GM21717 (cell line): ENCODE data around the gene MEGF6.

Source experiments
- ATAC-seq: cut with Tn5 transposase; IDR thresholded peaks from one replicate; pipeline ENCODE4 v1.9.1; 2021; ENCODE audit warnings: mild to moderate bottlenecking, moderate library complexity; ENCODE audit not compliant: unreplicated experiment

The MEGF6 gene

DNA sequence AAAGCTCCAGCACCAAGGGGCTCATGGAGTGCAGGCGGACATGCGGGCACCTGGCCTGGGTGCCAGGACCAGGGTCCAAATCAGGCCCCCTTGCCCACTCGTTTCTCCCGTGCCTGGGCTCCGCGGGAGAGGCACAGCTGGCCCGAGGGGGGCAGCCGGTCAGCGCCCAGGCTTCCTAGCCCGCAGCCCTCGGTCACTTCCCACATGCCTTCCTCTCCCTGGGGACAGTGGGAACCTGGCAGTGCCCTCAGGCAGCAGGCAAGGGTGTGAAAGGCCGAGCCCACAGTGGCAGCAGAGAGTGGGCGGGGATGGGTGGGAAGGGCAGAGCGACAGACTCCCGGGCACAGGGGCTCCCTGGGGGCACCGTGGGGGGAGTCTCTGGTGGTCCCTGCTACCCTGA, 69.8 kb downstream of the MEGF6 start:
- ATAC-seq = no peak

DNA sequence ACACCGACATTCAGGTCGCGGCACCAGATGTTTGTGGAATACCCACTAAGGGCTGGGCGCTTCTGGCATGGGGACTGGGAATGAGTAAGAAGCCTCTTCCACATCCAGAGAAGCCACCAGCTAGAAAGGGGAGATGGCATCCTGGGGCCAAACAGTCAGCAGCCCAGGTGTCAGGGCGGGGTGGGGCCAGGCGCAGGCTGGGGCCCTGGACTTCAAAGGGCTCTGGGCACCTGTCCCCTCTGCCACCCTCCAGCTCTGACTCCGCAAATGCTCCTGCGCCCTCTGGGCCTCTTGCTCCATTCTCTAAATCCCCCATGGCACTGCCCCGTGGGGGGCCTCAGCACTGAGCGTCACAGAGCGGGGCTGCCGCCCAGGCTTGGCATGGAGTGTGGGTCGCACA, 70.4 kb downstream of the MEGF6 start:
- ATAC-seq = no peak

DNA sequence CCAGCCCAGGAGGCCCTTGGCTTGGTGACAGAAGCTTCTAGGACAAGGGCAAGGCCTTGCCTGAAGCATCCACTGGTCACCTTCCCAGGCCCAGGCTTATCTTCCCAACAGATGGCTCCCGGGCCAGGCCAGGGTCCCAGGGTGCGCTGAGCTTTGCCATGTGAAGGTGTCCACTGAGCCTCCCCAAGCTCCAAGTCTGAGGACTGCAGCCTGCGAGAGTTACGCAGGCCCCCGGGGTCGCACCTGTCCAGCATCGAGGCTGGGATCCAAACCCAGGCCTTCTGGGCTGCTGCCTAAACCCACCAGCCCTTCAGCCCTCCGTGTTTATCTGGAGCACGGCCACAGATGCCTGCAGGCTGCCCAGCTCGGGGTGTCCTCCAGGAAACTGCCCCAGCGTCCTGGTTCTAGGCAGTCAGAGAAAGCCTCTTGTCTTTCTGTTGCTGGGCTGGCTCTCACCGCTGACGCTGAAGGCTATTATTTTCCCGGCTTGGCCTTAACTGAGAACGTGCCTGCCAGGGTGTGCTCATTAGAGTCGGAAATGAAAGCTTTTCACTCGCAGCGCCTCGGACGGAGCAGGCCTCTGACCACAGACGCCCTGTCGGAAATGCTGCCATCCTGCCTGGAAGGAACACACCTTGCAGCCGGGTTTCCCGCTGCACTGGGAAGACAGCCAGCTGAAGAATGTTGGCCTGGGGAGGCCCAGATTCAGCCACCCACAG, 71.4 kb downstream of the MEGF6 start:
- ATAC-seq = no peak

DNA sequence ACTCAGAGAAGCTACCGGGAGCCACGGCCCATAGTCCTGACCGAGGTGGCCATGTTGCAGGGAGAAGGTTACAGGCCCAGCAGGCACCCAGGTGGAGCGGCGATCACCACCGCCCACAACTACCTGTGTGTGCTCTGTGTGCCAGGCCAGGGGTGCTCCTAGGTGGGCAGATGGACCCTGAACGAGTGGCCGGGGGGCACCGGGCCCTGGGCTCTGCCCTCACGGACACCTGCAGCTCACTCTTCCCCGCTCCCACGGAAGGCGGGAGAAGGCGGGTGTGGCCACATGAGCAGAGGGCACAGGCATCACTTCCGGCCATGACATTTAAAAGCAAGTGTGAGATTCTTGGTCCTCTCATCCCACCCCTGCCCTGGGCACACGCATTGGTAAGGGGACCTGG, 73.9 kb downstream of the MEGF6 start:
- ATAC-seq = no peak

DNA sequence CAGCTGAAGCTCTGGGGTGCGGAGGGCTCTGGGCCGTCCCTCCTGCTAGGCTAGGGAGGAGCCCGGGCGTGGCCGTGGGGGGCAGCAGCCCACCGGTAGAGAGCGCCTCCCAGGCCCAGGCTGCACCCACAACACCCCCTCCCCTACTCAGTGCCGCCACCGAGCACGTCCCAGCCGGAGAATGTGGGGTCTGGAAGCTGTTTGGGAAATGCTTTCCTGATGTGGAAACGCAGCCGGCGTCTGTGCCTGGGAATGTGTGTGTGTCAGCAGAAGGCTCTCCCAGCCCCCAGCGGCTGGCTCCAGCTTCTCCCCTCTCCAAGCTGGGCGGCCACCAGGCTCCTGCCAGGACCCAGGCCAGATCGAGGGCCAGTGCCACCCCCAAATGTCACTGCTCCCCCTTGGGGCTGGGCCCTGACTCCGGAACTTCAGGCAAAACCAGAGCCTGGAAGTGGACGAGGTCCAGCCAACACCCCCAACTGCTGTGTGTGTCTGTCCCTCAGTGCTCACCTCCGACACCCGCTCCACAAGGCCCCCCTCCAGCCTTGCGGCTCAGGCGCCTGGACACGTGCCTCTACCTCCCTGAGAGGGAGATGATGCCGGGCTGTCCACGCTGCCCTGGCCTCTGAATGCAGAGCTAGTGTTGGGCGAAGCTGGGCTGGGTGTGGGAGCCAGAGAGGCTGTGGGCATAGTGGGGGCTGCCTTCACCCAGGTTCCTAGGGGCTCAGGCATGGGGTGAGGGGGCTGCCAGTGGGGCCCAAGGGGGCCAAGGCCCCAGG, 74.7 kb downstream of the MEGF6 start:
- no peak for ATAC-seq

DNA sequence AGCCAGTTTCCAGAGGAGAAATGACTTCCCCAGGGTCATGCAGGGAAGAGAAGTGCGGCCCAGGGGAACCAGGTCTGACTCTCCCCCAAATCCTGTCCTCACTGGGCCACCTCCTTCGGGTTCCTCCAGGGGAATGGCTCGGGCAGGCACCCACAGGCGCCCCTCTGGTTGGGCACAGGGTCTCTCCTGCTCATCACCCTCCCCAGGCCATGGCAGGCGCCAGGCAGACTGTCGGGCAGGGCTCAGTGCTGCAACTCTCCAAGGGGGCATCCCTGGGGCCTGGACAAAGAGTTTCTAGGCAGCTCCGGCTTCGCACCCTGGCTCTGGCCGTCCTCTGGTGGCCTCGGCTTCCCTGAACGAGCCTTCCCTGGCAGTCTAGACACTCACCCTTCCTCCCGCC, 75.6 kb downstream of the MEGF6 start:
- ATAC-seq = no peak

DNA sequence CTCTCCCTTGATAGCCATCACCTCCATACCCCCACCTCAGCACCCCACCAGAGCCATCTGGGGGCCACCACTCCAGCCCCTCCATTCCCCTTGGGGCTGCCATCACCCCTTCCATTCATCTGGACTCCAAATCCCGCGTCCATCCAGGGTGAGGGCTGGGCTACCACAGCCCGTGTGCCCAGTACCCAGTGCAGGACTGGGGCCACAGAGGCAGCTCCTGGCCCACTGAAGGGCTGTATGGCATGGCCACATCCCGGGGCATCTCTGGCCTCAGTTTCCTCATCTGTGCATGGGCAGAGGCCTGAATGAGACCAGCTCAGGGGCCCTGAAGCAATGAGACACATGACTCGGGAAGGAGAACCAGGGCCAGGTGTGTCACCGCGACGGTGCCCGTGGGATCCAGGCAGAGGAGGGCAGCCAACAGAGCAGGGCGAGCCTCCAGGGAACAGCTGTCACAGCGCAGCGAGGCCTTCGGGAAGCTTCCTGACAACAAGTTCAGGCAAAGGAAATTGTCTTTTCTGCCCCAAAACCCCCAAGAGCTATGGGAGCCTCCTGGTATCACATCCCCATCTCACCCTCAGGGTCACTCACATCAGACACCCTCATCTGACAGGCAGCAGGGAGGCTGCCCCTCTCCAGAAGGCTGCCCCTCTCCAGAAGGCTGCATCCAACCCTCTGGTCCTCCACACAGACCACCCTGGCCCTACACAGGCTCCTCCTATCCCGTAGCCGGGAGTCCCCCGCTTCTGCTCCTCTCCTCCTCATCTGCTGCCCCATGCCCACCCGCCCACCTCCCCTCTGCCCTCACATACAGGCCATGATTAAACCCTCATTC, 76.3 kb downstream of the MEGF6 start:
- no peak for ATAC-seq

DNA sequence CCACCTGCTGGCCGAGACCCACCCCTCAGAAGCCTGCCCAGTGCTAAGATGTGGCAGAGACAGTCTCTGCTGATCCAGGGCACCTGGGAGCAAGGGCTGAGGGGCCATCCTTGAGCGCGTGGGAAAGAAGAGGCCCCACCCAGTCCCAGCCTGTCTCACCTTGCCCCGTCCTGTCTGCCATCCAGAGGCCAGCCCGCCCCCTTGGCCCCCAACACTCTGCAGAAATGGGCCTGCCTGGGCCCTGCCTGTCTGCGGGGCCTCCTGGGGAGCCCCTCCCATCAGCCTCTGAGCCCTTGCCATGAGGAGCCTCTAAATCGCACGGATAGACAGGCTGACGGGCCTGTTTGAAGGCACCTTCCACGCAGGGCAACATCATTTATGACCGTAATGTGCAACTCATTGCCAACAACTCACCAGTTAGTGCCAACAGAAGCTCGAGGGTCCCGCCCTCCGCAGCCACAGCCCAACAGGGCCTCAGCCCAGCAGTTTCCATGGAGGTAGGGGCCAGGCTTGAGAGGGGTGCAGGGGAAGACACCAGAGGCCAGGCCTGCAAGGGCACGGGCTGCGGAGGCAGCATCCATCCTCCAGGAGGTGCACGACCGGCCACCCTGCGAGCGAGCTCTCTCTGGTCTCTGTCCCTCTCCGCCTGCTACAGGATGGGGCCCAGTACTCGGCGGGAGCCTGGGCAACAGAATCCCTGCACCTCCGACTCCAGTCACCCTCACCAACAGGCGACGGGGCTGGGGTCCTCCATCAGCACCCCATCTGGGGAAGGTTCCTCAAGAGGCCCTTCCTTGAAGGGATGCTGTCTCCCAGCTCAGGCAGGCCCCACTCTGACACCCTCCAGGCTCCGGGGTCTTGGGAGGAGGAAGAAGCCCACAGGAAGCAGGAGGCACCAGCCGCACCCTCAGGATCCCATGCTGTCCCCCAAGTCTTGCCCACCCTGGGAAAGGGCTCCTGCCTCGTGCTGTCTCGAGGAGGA, 78.0 kb downstream of the MEGF6 start:
- no peak for ATAC-seq

DNA sequence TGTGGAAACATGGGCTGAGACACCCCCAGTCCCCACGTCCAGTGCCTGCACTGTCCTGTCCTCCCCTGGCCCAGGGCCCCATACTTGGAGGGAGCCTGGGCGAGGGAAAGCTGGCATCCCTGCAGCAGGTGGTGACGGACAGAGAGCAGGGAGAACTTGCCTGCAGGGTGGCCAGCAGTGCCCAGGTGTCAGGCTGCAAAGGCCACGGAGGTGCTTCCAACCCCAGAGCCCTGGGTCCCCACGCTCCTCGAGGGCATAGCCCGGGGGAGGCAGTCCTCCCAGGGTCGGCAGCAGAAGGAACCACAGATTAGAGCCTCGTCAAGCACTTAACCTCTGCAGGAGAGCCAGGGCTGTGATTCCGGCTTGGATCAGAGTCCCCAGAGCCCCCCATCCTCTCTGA, 79.4 kb downstream of the MEGF6 start:
- ATAC-seq = no peak

DNA sequence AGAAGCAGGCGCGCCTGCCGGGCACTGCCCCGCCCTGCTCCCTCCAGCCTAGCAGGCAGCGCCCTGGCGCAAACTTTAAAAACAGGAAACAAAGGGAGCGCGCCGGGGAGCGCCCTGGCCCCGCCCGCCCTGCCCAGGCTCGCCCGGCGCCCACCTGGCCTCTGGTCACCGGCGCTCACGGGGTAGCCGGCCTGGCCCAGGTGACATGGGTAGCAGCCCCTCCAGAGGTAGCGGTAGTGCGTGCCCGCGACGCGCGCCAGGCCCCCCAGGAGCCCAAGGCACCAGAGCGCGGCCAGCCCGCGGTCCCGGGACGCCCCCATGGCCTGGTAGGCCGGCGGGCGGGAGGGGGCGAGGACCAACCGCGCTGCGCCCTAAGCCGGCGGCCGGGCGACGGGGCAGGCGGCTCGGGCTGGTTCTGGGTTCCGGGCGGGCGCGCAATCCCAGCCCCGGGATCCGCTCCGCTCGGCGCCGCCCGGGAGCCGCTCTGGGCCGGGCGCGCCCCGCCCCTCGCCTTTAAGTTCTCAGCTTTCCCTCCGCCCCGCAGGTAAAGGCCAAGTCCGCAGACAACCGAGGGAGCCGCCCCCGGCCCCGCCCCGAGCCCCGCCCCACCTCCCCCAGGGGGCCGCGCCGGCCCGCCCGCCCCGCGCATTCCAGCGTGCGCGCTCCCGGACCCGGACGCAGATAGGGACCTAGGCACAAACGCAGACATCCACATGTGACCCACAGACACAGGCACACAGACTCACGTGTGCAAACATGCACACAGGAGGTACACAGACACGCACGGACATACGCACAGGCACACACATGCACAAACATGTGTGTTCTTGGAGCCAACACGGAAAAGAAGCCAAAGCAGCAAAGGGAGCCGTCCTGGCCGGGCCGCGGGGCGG, 80.1 kb downstream of the MEGF6 start:
- ATAC-seq = no peak

DNA sequence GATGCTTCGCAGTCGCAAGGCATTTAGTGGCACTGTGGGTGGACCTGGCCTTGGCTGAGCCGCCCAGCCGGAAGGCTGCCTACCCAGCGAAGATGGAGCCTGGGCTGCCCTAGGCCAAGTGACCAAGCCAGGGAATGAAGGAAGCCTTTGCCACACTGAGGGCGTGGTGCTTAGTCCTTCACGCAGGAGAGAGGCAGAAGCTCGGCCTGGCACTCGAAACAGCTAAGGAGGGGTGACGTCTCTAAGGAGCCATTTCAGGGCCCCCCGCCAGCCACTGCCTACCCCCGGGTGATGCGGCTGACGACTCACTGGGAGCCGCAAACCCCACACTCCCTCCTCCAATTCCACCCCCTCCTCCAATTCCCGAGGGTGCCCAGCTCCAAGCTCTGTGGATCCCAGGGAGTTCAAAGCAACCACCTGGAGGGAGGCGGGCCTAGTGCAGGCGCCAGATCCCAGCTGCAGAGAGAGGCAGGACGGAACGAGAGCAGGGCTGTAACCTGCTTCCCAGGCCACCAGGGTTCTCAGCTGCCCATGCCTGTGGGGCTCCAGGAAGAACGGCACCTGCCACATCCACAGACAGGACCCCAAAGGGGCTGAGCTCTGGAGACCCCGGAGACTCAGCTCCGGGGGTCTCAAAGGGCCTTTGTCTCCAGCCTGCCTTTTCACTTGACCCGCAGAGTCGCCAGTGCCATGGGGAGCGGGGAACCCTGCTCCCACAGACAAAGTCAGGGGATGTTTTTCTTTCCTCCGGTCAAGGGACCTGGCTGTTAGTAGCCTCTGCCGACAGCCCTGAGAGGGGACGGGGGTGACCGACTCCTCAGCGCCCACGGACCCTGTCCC, 81.0 kb downstream of the MEGF6 start:
- no peak for ATAC-seq

DNA sequence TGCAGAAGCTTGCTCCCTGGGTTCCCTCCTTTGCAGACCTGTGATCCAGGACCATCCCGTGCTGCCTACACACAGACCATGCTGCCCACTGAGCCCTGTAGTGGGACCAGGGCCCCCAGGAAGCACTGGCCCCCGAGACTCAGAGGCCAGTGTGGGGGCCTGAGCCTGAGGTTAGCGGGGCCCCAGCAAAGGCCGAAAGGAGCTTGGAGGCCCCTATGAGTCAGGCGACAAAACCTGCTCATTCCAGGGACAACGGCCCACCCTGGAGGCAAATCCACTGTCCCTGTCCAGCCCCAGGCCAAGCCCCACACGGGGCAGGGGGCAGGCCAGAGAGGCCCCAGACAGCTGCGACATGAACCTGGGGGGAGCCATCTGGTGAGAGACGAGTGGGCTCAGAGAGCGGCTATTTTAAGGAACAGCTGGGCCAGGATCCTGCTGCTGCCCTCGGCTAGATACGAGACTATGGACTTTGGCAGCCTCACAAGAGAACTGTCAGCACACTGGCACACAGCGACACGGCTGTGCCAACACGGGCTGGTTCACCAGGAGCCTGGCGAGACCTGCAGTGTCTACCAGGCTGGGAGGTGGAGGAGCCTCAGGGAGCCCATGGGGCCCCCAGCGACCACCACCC, 82.1 kb downstream of the MEGF6 start:
- ATAC-seq = no peak

DNA sequence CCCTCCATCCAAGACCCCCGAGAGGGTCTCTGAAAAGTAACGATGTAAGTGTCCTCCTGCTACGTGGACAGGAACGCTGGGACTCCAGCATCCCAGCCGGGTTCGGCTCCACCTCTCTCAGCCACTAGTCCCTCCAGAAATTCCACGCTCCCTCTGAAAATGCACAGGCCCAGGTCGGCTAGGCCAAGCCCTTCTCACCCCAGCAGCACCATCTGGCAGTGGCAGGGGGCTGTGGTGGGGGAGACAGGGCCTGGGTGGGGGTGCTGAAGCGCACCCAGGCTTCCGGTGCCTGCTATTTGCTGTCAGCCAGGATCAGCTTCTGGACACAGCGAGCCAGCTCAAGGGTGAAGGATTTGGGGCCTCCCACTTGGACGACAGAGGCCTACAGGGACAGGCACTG, 83.5 kb downstream of the MEGF6 start:
- ATAC-seq = no peak

DNA sequence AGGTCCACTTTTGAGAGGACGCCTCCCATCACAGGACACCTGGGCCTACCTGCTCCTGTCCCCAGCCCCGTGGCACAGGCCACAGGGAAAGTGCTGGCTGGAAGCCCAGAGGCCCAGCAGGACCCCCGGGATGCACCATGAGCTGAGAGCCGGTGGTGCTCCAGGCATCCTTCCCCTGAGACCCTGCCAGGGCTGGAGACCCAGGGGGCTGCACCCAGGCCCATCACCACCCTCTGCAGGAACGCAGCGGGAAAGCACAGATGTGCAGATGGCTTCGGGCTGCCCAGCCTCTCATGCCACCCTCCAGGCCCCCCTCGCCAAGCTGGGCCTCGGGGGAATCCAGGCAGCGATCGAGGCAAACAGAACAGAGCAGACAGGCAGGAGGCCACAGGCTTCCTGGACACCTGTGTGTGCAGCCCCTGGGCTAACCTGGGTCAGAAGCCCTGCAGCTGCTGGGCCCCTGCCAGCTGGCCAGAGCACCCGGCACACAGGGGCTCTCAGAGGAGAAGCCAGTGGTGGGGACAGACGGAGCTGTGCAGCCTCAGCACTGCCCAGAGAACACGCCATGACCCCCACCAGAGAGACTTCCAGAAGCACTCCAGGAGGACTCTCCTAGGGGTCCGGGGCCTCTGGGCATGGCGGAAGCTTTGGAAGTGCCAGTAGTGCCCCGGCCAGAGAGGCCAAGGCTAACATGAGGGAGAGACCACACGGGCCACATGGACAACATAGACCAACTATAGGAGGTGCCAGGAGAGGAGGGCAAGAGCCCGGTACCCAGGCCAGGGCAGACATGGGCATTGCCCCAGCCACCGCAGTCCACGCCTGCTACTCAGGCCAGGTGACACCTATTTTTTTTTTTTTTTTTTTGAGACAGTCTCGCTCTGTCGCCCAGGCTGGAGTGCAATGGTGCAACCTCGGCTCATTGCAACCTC, 85.5 kb downstream of the MEGF6 start:
- no peak for ATAC-seq

DNA sequence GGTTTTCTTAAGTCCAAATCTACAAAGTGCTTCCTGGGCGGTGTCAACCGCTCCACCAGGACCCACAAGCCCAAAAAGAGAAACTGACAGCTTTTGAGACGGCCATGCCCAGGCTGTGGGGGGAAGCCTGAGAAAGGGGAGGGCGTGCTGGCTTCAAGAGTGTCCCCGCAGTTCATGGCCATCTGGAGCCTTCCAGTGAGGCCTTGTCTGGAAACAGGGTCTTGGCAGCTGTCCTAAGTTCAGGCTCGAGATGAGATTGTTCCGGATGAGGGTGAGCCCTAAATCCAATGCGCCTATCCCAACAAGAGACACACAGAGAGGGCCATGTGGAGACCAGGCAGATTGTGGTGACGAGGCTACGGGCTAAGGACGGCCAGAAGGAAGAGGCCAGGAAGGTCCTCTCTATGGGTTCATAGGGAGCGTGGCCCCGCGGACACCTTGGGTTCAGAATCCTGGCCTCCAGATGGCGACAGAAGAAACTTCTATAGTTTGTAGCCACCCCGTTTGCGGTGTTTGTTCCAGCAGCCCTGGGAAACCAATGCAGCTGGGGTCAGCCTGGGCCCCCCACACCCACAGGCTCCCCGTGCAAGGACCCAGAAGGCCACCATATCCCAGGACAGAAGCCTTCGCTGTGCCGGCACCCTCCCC, 86.6 kb downstream of the MEGF6 start:
- no peak for ATAC-seq

DNA sequence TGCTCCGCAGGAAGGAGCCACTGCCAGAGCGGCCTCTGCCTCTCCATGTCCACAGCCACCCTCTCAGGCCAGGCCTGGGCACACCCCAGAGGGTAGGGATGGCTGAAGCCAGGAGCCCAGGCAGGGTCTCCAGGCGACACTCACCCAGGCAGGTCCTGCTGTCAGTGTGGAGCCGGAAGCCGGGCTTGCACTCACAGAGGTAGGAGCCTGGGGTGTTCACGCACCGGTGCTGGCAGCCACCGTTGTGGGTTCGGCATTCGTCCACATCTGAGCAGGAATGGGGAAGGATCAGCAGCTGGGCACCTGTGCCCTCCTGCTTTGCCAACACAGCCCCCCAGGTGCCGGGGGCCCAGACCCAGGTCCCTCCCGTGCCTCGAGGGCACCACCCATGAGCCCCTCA, 87.3 kb downstream of the MEGF6 start:
- ATAC-seq = no peak
